ENCODE measurements around the gene EMB. TPM values are rescaled to one million over a fixed set of nuclear protein-coding genes. Genes with fewer than 3 reads are reported as not detected.
"Not testable (repeated sequence)": the region's sequence is repeated elsewhere in the genome, so short reads cannot be mapped to it uniquely, and the experiment has no call there.

Gene EMB
- total and polyA plus RNA-seq, 2 of the 8 experiments (the other 6 are each of a cell fraction or from before 2014, with no cell fraction given), result 29.3 to 48.4 TPM

DNA sequence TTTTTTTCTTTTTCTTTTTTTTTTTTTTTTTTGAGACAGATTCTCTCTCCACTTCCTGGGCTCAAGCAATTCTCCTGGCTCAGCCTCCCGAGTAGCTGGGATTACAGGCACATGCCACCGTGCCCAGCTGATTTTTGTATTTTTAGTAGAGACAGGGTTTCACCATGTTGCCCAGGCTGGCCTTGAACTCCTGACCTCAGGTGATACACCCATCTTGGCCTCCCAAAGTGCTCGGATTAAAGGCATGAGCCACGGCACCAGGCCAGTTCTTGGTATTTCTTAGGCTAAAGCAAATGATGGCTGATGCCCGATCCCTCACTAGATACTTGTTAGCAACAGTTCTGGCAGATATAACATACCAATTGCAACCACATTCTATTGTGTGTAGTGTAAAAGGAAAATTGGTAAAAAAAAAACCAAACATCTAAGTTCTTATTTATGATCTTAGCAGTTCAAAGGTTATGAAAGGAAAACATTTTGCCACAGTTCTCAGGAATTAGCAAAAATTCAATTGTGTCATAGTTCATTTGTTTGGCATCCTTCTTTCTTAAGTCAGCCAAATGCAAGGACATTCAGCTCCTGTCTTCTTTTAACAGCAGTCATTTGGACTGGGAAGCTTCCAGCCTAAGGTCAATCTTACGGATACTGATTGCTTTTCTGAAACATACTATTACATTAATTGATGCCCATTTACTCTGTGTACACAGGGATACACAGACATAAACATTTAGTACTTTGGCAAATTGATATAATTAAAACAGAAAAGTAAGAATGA is 76.4 kb downstream of the EMB start:
- H3K27ac ChIP-seq (ENCODE audit: low read depth, low read length); H3K4me3 ChIP-seq (ENCODE audit: extremely low read depth in 1 of 4, insufficient read depth in 2 of 4, low read depth in 3 of 4, low read length in 4 of 4); H3K9ac ChIP-seq (replicated peaks in 1 of 4; ENCODE audit: extremely low read depth in 1 of 4, low read depth in 3 of 4, low read length in 3 of 4); H4K5ac ChIP-seq (ENCODE audit: insufficient read length, low read depth, low read length); H2BK5ac ChIP-seq (ENCODE audit: low read depth, low read length); H4K91ac ChIP-seq (replicated peaks; ENCODE audit: insufficient read length, low read length); H2BK120ac ChIP-seq (replicated peaks; ENCODE audit: low read depth, low read length); H3K14ac ChIP-seq (ENCODE audit: insufficient read length); H3K4me2 ChIP-seq (ENCODE audit: insufficient read depth in 1 of 2, low read depth in 2 of 2, low read length in 2 of 2); H4K8ac ChIP-seq (ENCODE audit: extremely low read depth, insufficient read depth, low read length); CTCF ChIA-PET (ENCODE audit: partially characterized antibody); H3K27me3 ChIP-seq (replicated peaks in 1 of 4; ENCODE audit: control insufficient read depth in 3 of 4, extremely low read depth in 1 of 4, insufficient read depth in 3 of 4, low read length in 3 of 4); H3K23me2 ChIP-seq (ENCODE audit: low read depth, low read length); DNase-seq (ENCODE audit: low read depth in 1 of 2, low spot score in 2 of 2); H4K20me1 ChIP-seq (replicated peaks in 1 of 2; ENCODE audit: control insufficient read depth in 1 of 2, insufficient read depth in 2 of 2, low read length in 2 of 2); H3K23ac ChIP-seq (ENCODE audit: insufficient read length); H3K79me1 ChIP-seq (ENCODE audit: low read depth, low read length); H3K18ac ChIP-seq (ENCODE audit: extremely low read depth, low read length); H3K36me3 ChIP-seq (ENCODE audit: control insufficient read depth in 2 of 4, insufficient read depth in 4 of 4, low read length in 3 of 4); H2BK20ac ChIP-seq (ENCODE audit: low read length); H3K56ac ChIP-seq (replicated peaks; ENCODE audit: insufficient read length, low read depth, low read length); POLR2A ChIA-PET (ENCODE audit: partially characterized antibody); H3K4ac ChIP-seq (replicated peaks; ENCODE audit: insufficient read length, low read depth, low read length); H2BK12ac ChIP-seq (ENCODE audit: low read depth, low read length); H2AFZ ChIP-seq (ENCODE audit: low read length); H2BK15ac ChIP-seq (ENCODE audit: low read length); H3K79me2 ChIP-seq (ENCODE audit: control insufficient read depth in 1 of 2, insufficient read depth in 2 of 2, low read length in 2 of 2); H2AK5ac ChIP-seq (ENCODE audit: low read depth, low read length); H3K4me1 ChIP-seq (replicated peaks in 1 of 4; ENCODE audit: control insufficient read depth in 3 of 4, insufficient read depth in 4 of 4, low read length in 3 of 4): not testable (repeated sequence)
- H3K9me3 ChIP-seq (ENCODE audit: insufficient read depth in 2 of 2, low read depth in 1 of 2, low read length in 1 of 2), result peaks cover 19 to 40% of the 10 kb centered on the region in 2 experiments
- WGBS, 2 experiments (ENCODE audit: extremely low coverage in 1 of 2, insufficient coverage in 1 of 2, insufficient read length in 1 of 2, insufficient replicate concordance in 2 of 2, low coverage in 1 of 2, low lambda C conversion rate in 2 of 2, missing lambda C conversion rate in 1 of 2), result 90% methylated on average over 6 of the region's 6 CpGs; no CpG with 5 or more reads in 1 of the 2 experiments
- peak; percentile 45 for FAIRE-seq

Measured in H1 (cell line).